SK-N-MC (cell line): ENCODE data around the gene ACTR6.

Experiments used
- EZH2 ChIP-seq: fragments of 200-600 bp; sonication (generic); IDR thresholded peaks from one replicate; pipeline ENCODE4 v1.6.1; 2017; ENCODE audit warnings: antibody characterized with exemption
- POLR2AphosphoS5 ChIP-seq: IDR thresholded peaks from 2 replicates; pipeline ENCODE4 v1.6.1; 2012; ENCODE audit warnings: mild to moderate bottlenecking, low read depth, low read length, borderline replicate concordance

DNA sequence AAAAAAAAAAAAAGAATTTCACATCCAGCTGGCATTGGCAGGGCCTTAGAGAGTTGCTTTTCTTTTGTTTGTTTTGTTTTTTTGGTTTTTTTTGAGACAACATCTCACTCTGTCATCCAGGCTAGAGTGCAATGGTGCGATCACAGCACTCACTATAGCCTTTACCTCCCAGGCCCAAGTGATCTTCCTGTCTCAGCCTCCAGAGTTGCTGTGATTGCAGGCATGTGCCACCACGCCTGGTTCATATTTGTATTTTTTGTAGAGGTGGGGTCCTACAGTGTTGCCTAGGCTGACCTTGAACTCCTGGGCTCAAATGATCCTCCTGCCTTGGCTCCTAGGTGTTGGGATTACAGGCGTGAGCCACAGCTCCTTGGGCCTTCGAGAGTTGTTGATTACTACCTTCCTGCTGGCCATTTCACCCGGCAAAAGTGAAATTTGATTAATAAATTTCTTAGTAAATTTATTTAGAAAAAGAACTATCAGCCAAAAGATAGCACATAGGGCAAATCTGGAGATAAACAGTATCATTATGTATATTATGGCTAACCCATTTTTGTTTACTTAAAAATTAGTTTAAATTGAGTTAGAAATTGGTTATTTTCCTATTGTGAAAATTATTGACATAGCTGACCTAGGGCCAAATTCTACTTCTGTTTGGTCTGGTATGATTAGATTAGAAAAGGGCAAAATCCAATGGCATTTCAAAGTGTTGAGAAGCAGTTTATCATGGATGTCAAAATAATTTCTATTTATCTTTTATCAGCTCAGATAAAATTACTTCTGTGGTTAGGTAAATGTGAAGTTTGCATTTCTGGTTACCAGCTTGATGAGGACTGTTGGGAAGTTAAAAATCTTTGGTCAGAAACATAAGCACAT lies 12.6 kb downstream of the ACTR6 start:
- no peak for TF ChIP-seq POLR2AphosphoS5
- TF ChIP-seq EZH2 = no peak
